CD4-positive, alpha-beta memory T cell (primary cell): ENCODE measurements around the gene PNMA1. TPM values are rescaled to one million over a fixed set of nuclear protein-coding genes. Genes with fewer than 3 reads are reported as not detected.

ENCODE experiments used
- CTCF ChIA-PET: fragments of 350-600 bp; sonication (Branson Sonifier 250); formaldehyde crosslinking; loops from one replicate; lab custom pipeline; 2021; ENCODE audit warnings: inconsistent platforms; ENCODE audit not compliant: partially characterized antibody; lab: Charles Lee
- POLR2A ChIA-PET: fragments of 350-600 bp; sonication (Branson Sonifier 250); formaldehyde crosslinking; loops from one replicate; lab custom pipeline; 2021; ENCODE audit not compliant: partially characterized antibody; lab: Charles Lee
- DNase-seq, 5 donors: peaks; one replicate each; pipeline versions ENCODE4 v3.0.0 to v3.0.0-alpha.2; 2020 to 2022; ENCODE audit warnings: mixed read lengths in 1 of 5
- H3K27ac ChIP-seq: one replicate; pipeline ENCODE4 v1.7.0; 2013; ENCODE audit warnings: low read depth, low read length
- H3K27me3 ChIP-seq: 2 replicates; pipeline ENCODE4 v1.7.0; 2013; ENCODE audit warnings: mild to moderate bottlenecking, low read length, moderate library complexity; ENCODE audit not compliant: insufficient read depth
- H3K36me3 ChIP-seq: 2 replicates; pipeline ENCODE4 v1.7.0; 2013; ENCODE audit warnings: mild to moderate bottlenecking, low read length, moderate library complexity; ENCODE audit not compliant: insufficient read depth
- H3K4me1 ChIP-seq: 2 replicates; pipeline ENCODE4 v1.7.0; 2013; ENCODE audit warnings: mild to moderate bottlenecking, low read length, moderate library complexity; ENCODE audit not compliant: insufficient read depth
- H3K4me3 ChIP-seq, 2 donors: one replicate each; pipeline ENCODE4 v1.7.0; 2013; ENCODE audit warnings: low read length in 2 of 2, mild to moderate bottlenecking in 1 of 2
- H3K9me3 ChIP-seq, 2 donors: one replicate each; pipeline ENCODE4 v1.7.0; 2013; ENCODE audit warnings: low read length in 2 of 2, control low read depth in 1 of 2; ENCODE audit not compliant: control insufficient read depth in 1 of 2
- H3K27ac Mint-ChIP-seq, 7 donors: one replicate each; pipeline ENCODE4 v1.8.0; 2020 to 2021; ENCODE audit warnings: mixed read lengths in 7 of 7, mild to moderate bottlenecking in 6 of 7, inconsistent platforms in 3 of 7, moderate library complexity in 3 of 7
- H3K27me3 Mint-ChIP-seq, 2 donors: one replicate each; pipeline ENCODE4 v1.8.0; 2020 to 2021; ENCODE audit warnings: mixed read lengths in 2 of 2
- H3K36me3 Mint-ChIP-seq, 2 donors: one replicate each; pipeline ENCODE4 v1.8.0; 2020 to 2021; ENCODE audit warnings: mixed read lengths in 2 of 2, inconsistent platforms in 1 of 2, mild to moderate bottlenecking in 1 of 2
- H3K4me1 Mint-ChIP-seq, 4 donors: one replicate each; pipeline ENCODE4 v1.8.0; 2020 to 2021; ENCODE audit warnings: mixed read lengths in 4 of 4, mild to moderate bottlenecking in 1 of 4
- H3K4me3 Mint-ChIP-seq, 8 donors: one replicate each; pipeline ENCODE4 v1.8.0; 2020 to 2021; ENCODE audit warnings: mixed read lengths in 8 of 8, mild to moderate bottlenecking in 7 of 8, moderate library complexity in 6 of 8, inconsistent platforms in 3 of 8
- H3K9me3 Mint-ChIP-seq, 8 donors: one replicate each; pipeline ENCODE4 v1.8.0; 2020 to 2021; ENCODE audit warnings: mixed read lengths in 8 of 8, mild to moderate bottlenecking in 5 of 8, inconsistent platforms in 3 of 8, moderate library complexity in 1 of 8
- intact Hi-C: fragments of 100-400 bp; cut with micrococcal nuclease; formaldehyde crosslinking; loops from one replicate; pipeline ENCODE4 v1.15.1; 2023
- polyA plus RNA-seq, 2 donors: library from polyadenylated mRNA; unstranded; fragments of 300-500 nt; fragmentation: Illumina TruSeq; gene quantifications; one replicate each; pipeline ENCODE4 v1.2.3, GENCODE V29; 2021
- total RNA-seq, 2 experiments: library from RNA; stranded (reverse); gene quantifications; one replicate each; pipeline ENCODE4 v1.2.3, GENCODE V29; 2021

PNMA1 gene
- total and polyA plus RNA-seq, 4 experiments from 2014 or later = 47.8 to 59.3 (median 54.8) TPM

- CTCF ChIA-PET = interaction anchor here (0.6 to 11.0 kb wide), 30 partner anchors 9 to 312 kb away, joined by 3 to 272 read pairs (median 4); a partner anchor contains a TSS
- no peak overlapping the region for H3K4me3 ChIP-seq
- POLR2A ChIA-PET = interaction anchor here (0.8 to 7.8 kb wide), 14 partner anchors 12 to 97 kb away, joined by 3 to 62 read pairs (median 5); partner anchors contain the start of gene PNMA1
- H3K27me3 Mint-ChIP-seq = no peaks in the 10 kb centered on the region
- peaks cover 23 to 65% of the 10 kb centered on the region in 2 donors for H3K36me3 Mint-ChIP-seq
- DNase-seq = peak; percentile 75 to 84 (median 80)
- peaks cover 43% of the 10 kb centered on the region for H3K4me1 ChIP-seq
- intact Hi-C loops = loop anchor here (1.0 to 2.0 kb wide), 5 partner anchors 14 to 96 kb away; no protein-coding TSS in a partner anchor
- H3K9me3 Mint-ChIP-seq = no peaks in the 10 kb centered on the region
- H3K4me3 Mint-ChIP-seq = no peak overlapping the region
- H3K36me3 ChIP-seq = peaks cover 70% of the 10 kb centered on the region
- H3K27me3 ChIP-seq = no peaks in the 10 kb centered on the region
- peaks cover 12 to 40% (median 23%) of the 10 kb centered on the region in 4 donors for H3K4me1 Mint-ChIP-seq
- H3K27ac ChIP-seq = peak overlapping the region; percentile 28
- H3K27ac Mint-ChIP-seq = peak overlapping the region; percentile 19 to 94 (median 84)
- no peaks in the 10 kb centered on the region for H3K9me3 ChIP-seq
Observed at GRCh38 chr14:73728717-73729330, 14.6 kb upstream of the PNMA1 start.

DNA sequence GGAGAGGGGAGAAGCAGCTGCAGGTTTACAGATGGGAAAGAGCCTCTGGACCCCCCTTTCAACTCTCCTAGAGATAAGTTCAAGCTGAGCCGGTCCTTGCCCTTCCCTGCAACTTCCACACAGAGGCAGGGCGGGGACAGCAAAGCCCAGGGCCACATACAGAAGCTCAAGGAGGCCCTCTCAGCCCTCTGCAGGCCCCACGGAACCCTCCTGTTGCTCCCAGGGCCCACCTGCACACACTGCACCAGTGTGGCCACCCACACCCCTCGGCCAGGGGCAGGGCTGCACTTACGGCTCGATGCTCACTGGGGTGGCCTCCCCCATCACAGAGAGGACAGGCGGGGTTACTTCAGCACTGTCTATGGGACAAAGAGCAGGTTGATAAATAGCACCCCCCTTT, 13.0 kb upstream of the PNMA1 start:
- H3K4me1 ChIP-seq = peaks cover 54% of the 10 kb centered on the region
- Mint-ChIP-seq H3K36me3 (peaks cover 35 to 77% of the 10 kb centered on the region in 2 donors), H3K9me3 (no peaks in the 10 kb centered on the region), H3K27me3 (no peaks in the 10 kb centered on the region), H3K4me1 (peaks cover 18 to 46% (median 29%) of the 10 kb centered on the region in 4 donors), H3K4me3 (no peak overlapping the region), H3K27ac (peak overlapping the region; percentile 29 to 83 (median 52))
- peak overlapping the region; percentile 17 for H3K27ac ChIP-seq
- ChIA-PET POLR2A (interaction anchor here (1.1 to 7.8 kb wide), 5 partner anchors 13 to 60 kb away, joined by 3 to 62 read pairs (median 27); partner anchors contain the start of gene PNMA1), CTCF (interaction anchor here (1.0 to 11.0 kb wide), 11 partner anchors 11 to 143 kb away, joined by 4 to 272 read pairs (median 25); a partner anchor contains a TSS)
- peaks cover 81% of the 10 kb centered on the region for H3K36me3 ChIP-seq
- intact Hi-C loops = no loop called here
- H3K27me3 ChIP-seq = no peaks in the 10 kb centered on the region
- no peak for DNase-seq
- H3K4me3 ChIP-seq = no peak overlapping the region
- no peaks in the 10 kb centered on the region for H3K9me3 ChIP-seq

GRCh38 chr14:73726025-73726961, 12.1 kb upstream of the PNMA1 start:
- peaks cover 85% of the 10 kb centered on the region for H3K36me3 ChIP-seq
- H3K27ac Mint-ChIP-seq = peak overlapping the region; percentile 29 to 84 (median 52)
- H3K27ac ChIP-seq = peak overlapping the region; percentile 17
- ChIA-PET CTCF (interaction anchor here (3.6 to 11.0 kb wide), 4 partner anchors 16 to 100 kb away, joined by 40 to 272 read pairs (median 148); a partner anchor contains a TSS), POLR2A (interaction anchor here (1.0 to 7.8 kb wide), 7 partner anchors 12 to 100 kb away, joined by 3 to 62 read pairs (median 3); partner anchors contain the start of gene PNMA1)
- intact Hi-C loops = no loop called here
- peak overlapping the region in 1 of 8 donors; percentile 20 for H3K4me3 Mint-ChIP-seq
- H3K36me3 Mint-ChIP-seq = peaks cover 39 to 79% of the 10 kb centered on the region in 2 donors
- no peak overlapping the region for H3K4me3 ChIP-seq
- H3K4me1 ChIP-seq = peaks cover 52% of the 10 kb centered on the region
- DNase-seq = no peak
- H3K9me3 ChIP-seq = no peaks in the 10 kb centered on the region
- H3K27me3 ChIP-seq = no peaks in the 10 kb centered on the region
- peaks cover 14 to 43% (median 26%) of the 10 kb centered on the region in 4 donors for H3K4me1 Mint-ChIP-seq
- H3K27me3 Mint-ChIP-seq = no peaks in the 10 kb centered on the region
- H3K9me3 Mint-ChIP-seq = no peaks in the 10 kb centered on the region

DNA sequence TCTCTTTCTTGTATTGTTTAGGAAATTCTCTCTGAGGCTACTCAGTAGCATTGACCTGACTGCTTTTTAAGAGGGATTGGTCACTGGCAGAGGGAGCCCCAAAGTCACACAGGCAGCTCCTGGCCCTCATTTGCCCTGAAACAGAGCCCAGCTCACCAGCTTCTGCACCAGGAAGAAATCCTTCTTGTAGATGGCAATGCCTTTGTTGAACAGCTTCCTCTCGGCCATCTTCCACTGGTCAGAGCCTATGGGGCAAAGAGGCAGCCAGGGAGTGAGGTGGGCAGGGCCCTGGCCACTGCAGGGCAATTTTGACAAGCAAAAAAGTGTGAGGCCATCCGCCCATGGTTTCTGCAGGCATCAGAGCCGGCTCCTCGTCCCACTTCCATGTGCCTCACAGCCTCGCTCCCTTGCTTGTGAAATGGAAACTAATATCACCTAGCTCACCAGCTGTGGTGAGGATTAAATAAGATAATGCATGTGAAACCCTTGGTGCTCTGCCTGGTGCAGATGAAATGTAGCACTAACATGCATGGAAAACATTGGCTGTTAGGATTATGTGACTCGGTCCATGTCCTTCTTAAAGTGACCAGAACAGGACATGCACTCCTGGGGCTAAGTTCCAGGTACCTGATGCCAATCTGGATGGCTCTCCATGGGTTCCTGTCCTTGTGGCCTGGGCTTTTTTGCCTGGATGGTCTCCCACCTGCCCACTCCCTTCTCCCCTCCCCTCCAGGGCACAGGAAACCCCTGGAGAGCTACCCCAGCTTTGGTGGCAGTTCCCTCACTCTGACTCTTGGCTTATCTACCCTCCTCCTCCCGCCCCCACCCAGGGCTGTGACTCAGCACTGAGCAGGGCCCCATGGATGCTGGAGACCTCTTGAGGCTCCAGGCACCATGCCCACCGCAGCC, 11.2 kb upstream of the PNMA1 start:
- peaks cover 52% of the 10 kb centered on the region for H3K4me1 ChIP-seq
- DNase-seq = no peak
- no peaks in the 10 kb centered on the region for H3K27me3 Mint-ChIP-seq
- H3K27ac ChIP-seq = peak overlapping the region; percentile 17
- intact Hi-C loops = no loop called here
- ChIA-PET POLR2A (interaction anchor here (1.0 to 7.8 kb wide), 6 partner anchors 12 to 101 kb away, joined by 3 to 62 read pairs (median 4); partner anchors contain the start of gene PNMA1), CTCF (interaction anchor here (11.0 kb wide), 1 partner anchor 101 kb away, joined by 272 read pairs; no protein-coding TSS in a partner anchor)
- H3K9me3 ChIP-seq = no peaks in the 10 kb centered on the region
- no peak overlapping the region for H3K4me3 ChIP-seq
- peaks cover 14 to 41% (median 26%) of the 10 kb centered on the region in 4 donors for H3K4me1 Mint-ChIP-seq
- peak overlapping the region in 1 of 8 donors; percentile 20 for H3K4me3 Mint-ChIP-seq
- H3K36me3 ChIP-seq = peaks cover 86% of the 10 kb centered on the region
- no peaks in the 10 kb centered on the region for H3K9me3 Mint-ChIP-seq
- H3K27ac Mint-ChIP-seq = peak overlapping the region; percentile 37 to 88 (median 59)
- peaks cover 42 to 79% of the 10 kb centered on the region in 2 donors for H3K36me3 Mint-ChIP-seq
- no peaks in the 10 kb centered on the region for H3K27me3 ChIP-seq

- no peaks in the 10 kb centered on the region for H3K9me3 ChIP-seq
- no peak overlapping the region for H3K4me3 ChIP-seq
- CTCF ChIA-PET = interaction anchor here (1.4 to 11.0 kb wide), 2 partner anchors 8 to 102 kb away, joined by 6 to 272 read pairs; no protein-coding TSS in a partner anchor
- H3K27me3 ChIP-seq = no peaks in the 10 kb centered on the region
- Mint-ChIP-seq H3K36me3 (peaks cover 37 to 78% of the 10 kb centered on the region in 2 donors), H3K27me3 (no peaks in the 10 kb centered on the region), H3K4me3 (peak overlapping the region in 1 of 8 donors; percentile 24), H3K27ac (peak overlapping the region; percentile 37 to 95 (median 75)), H3K4me1 (peaks cover 14 to 37% (median 23%) of the 10 kb centered on the region in 4 donors), H3K9me3 (no peaks in the 10 kb centered on the region)
- intact Hi-C loops = no loop called here
- no peak for DNase-seq
- H3K4me1 ChIP-seq = peaks cover 52% of the 10 kb centered on the region
- no peak overlapping the region for H3K27ac ChIP-seq
- H3K36me3 ChIP-seq = peaks cover 84% of the 10 kb centered on the region
- POLR2A ChIA-PET = interaction anchor here (1.0 to 2.6 kb wide), 4 partner anchors 11 to 62 kb away, joined by 3 to 15 read pairs (median 6); partner anchors contain the start of gene PNMA1
Observed at GRCh38 chr14:73724696-73725095, 10.5 kb upstream of the PNMA1 start.
